Caki2 (cell line): Measurements from ENCODE around the gene CSTF1. TPM values are rescaled to one million over a fixed set of nuclear protein-coding genes. Genes with fewer than 3 reads are reported as not detected.
"Not testable (repeated sequence)": the region's sequence is repeated elsewhere in the genome, so short reads cannot be mapped to it uniquely, and the experiment has no call there.

Source experiments
- DNase-seq: peaks from one replicate; pipeline ENCODE4 v3.0.0-alpha.2; 2015; ENCODE audit warnings: low read depth
- in situ Hi-C: cut with HindIII; loops from 2 replicates; pipeline ENCODE4 v1.10.0; 2016; ENCODE audit warnings: low sequenced_read_pairs, low pct_unique_long_range_greater_than_20kb, mixed read lengths
- total RNA-seq: library from RNA; depleted of rRNA; stranded (reverse); fragments of >200 nt; shearing (Covaris generic); gene quantifications from 2 replicates; pipeline ENCODE4 v1.2.3, GENCODE V29; 2014; ENCODE audit warnings: low replicate concordance

The CSTF1 gene
- total RNA-seq, 1 experiment from 2014 or later, result 61.1 TPM

DNA sequence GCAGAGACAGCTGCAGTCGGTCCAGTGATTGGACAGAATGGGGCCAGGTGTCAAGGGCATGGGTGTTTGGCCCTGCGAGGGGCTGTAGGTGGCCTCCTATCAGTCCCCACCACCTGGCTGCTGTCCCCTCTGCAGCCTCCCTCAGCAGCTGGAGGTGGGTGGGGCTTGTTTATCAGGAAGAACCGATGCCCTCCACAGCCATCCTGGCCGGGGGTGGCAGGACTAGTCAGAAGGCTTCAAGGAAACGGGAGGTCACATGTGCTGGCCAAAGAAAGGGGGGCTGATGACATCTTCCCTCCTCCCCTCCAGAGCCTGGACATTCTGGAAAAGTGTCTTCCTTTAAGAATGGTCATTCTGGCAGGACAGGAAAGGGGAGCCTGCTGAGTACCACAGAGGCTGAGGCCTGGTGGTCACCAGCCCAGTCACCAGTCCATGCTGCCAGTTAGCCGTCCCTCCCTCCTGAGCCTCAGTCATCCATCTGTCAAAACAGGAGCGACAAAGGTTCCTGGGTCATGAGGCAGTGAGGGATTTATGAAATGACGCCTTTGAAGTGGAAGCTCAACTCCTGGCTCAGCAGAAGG, 29.5 kb upstream of the CSTF1 start:
- DNase-seq, result no peak
- in situ Hi-C loops, result no loop called here

DNA sequence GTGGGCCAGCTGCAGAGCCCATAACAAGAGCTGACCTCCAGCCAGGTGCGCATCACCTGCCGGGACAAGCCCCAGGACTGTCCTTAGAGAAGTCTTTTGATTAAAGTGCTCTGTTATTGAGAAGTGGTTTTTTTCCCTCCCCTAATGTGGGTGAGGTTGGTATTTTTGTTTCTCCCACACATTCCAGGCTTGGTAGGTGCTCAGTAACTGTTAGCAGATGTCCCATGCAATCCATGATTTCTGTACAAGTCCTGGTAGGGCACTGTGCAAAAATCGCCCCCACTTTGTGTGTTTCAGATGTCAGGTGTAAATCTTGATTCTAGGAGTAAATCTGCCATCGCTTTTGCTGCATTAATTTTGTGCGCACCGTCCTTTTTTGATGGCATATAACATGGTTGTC, 29.0 kb upstream of the CSTF1 start:
- in situ Hi-C loops, result no loop called here

DNA sequence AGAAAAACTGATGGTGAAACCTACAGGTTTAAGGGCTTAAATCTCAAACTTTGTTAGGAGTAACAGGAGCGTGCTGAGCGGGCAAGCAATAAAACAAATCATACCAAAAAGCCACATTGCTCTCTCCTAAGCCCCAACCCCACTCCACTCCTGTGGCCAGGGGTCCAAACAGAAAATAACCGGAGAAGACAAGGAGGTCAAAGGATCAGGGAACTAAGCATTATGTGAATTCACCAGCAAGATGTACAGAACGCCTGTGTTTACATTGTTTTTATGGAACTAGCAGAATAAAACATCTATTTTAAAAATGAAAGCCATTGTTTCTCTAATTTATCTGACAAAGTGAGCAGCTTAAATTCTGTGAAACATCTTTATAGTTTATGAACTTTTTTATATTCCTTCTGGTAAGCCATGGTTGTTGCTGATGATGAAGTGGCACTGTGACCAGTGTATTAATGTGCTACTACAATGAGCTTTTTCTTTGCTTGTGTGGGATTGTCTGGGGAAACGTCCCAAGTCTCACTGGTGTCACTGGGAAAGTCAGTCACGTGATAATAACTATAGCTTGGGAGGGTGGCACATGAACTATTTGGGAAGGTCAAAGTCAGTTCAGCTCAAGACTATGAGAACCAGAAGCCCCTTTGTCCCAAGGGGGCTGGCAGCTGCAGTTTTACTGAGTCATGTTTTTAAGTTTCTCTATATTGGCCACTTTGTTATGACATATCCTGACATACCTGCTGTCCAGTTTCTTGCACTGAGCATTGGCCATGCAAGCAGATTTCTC, 23.9 kb upstream of the CSTF1 start:
- in situ Hi-C loops, result no loop called here
- DNase-seq, result no peak

More for the DNA sequence above, 29.0 kb upstream of the CSTF1 start:
- DNase-seq, result no peak

DNA sequence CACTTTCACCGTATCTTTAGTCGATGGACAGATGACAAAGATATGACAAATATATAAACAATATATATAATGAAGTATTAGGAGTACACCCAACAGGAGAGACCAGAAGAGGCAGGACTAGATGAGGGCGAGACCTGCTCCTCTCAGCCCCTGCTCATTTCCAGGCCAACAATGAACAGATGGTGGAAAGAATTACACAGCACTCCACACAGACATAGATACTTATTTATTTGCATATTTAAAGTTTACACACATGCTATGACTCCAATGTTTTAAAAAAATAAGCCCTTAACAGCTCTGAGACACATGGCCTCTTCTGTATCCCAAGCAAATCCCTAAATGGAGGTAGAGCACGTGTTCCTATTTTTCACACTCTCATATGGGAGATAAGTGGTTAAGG, 23.3 kb upstream of the CSTF1 start:
- no peak for DNase-seq
- in situ Hi-C loops, result no loop called here

DNA sequence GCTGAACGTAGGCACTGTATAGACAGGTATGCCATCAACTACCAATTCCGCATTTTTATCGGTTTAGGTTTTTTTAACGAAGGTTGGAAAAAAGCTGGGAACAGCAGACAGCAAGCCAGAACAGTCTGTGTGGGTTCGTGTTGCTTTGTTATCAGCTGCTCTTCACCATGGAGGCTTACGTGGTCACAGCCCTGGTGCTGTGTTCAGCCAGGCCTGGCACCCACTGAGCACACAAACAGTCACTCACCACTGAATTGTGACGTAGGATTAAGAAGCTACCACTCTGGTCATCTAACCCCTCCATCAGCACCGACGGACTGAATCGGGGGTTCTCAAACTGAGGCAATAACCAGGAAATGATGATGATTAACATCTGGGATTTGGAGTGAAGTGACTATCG, 20.5 kb upstream of the CSTF1 start:
- in situ Hi-C loops, result no loop called here
- no peak for DNase-seq

DNA sequence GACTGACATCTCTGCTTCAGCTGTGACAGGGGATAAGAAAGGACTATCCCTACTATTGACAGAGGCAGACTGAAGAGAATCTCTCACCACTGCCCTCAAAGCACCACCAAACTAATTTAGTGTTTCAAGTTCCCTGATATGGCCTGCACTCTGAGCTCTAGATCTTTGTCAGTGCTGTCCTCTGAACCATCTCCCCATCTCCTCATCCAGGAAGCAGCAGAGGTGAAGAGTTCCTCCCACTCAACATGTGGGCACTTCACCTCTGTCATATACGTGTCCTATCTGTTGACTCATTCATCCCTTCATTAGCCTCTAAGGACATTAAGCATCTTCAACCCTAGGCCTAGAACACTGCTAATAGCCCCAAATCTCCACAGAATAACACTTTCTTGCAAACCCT, 19.6 kb upstream of the CSTF1 start:
- DNase-seq, result no peak
- in situ Hi-C loops, result no loop called here

DNA sequence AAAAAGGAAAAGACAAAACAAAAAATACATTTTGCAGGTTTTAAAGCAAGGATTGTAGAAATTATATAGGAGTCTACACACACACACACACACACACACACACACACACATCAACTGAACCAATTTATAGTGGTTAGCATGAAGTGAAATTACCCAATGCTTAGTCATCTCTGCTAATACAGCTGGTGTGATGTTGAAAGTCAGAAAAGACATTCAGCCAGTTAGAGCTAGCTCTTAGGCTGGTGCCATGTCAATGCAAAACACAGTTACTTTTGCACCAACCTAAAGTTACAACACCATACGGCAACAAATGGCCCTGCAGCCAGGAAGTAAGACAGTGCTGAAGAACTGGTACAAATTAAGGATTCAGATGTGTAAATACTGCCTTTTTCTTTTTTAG, 18.5 kb upstream of the CSTF1 start:
- in situ Hi-C loops, result no loop called here
- DNase-seq, result peak; percentile 35

DNA sequence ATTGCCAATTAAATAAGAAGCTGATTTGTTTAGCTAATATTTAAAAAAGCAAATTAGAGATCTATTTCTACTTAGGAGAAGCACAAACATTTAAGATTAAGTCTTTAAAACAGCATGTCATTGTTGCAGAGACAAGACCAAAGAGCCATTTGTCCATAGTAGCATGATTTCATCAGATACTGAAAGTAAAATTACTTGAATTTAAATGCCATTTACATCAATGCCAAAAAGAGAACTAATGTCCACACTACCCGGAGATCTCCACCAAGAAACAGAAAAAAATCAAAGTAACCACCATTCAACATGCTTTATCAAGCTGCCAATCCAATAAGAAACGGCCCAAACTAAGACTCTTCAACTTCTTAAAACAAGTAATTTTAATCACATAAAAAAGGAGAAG, 16.1 kb upstream of the CSTF1 start:
- DNase-seq, result no peak
- in situ Hi-C loops, result no loop called here

DNA sequence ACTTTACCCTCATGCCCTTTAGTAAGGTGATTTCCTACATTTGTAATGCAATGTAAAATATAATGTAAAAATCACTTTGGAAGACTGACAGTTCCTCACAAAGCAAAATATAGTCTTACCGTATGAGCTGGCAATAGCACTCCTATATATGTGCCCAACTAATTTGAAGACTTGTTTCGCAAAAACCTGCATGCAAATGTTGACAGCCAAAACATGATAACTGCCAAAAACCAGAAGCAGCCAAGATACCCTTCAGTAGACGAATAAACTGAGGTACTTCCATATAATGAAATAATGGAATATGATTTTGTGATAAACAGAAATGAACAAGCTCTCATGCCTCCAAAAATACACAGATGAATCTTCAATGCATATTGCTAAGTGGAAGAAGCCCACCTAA, 14.1 kb upstream of the CSTF1 start:
- in situ Hi-C loops, result no loop called here

DNA sequence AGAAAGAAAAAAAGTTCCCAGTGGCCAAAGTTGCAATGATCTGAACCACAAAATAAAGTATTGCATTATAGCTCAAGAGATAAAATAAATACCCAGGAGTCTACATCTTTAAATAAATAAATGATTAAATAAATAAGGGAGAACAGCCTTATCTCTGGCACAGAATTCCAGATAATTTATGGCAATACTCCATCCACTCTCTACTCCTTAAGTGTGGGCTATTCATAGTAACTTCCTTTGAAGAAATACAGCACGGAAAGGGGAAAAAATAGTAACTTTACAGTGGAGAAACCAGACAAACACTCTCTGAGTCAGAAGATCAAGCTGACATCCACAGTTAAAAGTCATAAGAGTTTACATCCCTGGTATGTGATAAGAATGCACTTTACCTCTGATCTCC, 12.1 kb upstream of the CSTF1 start:
- DNase-seq, result no peak
- in situ Hi-C loops, result no loop called here

More for the DNA sequence above, 14.1 kb upstream of the CSTF1 start:
- no peak for DNase-seq

DNA sequence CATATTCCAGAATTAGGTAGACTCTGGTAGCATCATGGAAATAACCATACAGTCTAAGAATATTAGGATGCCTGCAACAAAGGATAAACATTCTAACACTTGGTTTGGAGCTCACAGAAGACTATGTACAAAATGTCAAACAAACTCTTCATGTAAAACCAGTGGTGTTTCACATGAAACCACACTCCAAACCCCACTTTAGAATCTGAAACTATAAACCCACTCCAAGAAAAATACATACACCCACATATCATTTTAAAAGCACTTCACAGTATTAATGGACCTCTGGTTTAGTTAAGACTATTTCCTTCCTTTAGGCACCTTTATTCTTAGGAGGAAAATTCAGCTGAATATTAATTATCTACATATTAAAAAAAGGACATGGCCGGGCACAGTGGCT, 10.9 kb upstream of the CSTF1 start:
- in situ Hi-C loops, result no loop called here
- no peak for DNase-seq

DNA sequence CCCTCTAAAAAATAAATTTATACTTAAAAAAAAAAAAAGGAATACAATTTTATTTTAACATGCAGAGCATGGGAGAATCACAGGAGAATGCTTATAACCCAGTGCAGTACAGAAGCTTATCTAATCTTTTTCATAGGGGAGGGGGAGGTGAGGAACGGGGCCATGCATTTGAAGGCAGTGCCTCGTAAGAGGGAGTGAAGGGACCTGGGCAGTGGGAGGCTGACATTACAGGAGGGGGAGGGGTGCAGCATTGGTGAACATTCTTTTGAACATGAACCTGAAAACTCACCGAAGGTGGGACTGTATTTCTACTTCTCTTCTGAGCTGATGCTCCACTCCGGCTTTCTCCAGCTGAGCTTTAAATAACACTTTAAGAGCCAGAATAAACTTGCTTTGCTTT, 9.7 kb upstream of the CSTF1 start:
- DNase-seq, result no peak
- in situ Hi-C loops, result no loop called here

DNA sequence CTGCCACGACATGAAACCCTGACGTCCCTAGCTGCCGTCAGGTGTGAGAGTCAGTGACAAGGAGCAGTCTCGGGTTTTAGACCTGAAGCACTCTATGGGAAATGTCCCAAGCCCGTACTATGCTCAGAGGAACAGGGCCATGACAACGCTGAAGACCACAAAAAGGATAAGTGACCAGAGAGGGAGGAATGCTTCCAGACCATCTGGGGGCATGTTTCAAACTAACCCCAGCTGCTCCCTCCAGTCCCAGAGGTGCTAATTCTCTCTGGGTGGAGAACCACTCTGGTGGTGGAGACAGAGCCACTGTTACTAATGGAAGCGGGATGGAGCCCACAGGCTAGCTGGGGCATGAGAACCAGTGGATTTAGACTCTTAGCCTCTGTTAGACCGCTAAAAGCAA, 9.1 kb upstream of the CSTF1 start:
- in situ Hi-C loops, result no loop called here
- no peak for DNase-seq

DNA sequence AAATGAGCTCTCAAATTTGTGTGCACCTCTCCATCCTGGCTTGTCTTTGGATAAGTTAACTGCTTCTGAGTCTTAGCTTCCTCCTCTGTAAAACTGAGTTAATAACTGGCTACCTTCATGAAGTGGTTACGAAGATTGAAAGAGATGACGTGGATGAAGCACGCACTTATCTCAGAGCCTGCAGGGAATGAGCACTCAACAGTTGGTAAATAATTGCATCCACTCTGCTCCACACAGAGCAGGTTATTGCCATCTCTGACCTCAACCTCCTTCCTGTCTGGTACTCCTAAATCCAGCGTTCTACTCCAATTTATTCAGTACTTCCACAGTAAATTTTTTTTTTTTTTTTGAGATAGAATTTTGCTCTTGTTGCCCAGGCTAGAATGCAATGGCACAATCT, 7.3 kb upstream of the CSTF1 start:
- DNase-seq, result no peak
- in situ Hi-C loops, result no loop called here

DNA sequence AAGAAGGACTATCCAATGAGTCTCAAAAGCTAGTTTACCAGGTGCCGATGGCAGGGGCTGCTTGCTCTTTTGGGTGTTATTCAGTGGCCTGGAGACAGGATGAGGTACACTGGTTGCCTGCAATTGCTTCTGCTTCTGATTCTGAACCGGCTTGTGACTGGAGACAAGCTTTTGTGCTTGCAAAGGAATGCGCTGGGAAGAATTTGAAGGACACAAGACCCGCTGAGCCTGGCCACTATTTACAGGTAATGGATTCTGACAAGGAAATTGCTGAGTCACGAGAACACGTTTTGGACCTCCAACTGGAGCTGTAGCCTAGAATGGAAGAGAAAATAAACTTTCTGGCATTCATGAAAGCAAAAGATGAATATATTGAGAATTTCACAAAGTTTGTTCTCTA, 6.2 kb upstream of the CSTF1 start:
- in situ Hi-C loops, result no loop called here
- no peak for DNase-seq

DNA sequence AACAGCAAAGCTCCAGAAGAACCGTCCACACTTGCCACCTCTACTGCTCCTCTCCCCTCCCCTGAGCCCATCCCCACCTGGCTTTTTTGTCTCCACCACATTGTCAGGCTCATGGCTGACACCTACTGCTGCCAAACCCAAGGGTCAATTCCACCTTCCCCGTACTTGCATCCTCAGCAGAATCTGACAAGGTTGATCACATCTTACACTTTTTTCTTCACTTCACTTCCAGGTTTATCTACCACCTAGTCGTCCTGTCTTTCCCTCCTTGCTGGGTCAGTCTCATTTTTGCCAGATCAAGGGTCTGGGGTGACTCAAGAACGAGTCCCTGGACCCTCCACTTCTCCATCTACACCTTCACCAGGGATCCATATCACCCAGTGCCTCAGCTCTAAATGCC, 3.6 kb upstream of the CSTF1 start:
- DNase-seq, result no peak
- in situ Hi-C loops, result no loop called here

DNA sequence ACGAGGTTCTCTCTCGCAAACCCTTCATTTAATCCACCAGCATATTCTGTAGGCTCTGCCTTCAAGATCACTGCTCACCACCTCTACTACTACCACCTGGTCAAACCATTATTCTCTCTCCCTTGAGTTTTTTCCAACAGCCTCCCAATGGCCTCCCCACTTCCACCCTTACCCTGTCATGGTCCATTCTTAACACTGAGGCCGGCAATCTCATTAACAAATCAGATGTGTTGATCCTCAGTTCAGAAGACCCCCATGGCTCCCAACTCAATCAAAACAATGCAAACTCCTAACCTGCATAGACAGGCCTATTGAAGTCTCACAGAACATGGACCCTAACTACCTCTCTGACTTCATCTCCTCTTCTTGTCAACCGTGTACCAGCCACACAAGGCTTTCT, 2.6 kb upstream of the CSTF1 start:
- DNase-seq, result no peak
- in situ Hi-C loops, result no loop called here

DNA sequence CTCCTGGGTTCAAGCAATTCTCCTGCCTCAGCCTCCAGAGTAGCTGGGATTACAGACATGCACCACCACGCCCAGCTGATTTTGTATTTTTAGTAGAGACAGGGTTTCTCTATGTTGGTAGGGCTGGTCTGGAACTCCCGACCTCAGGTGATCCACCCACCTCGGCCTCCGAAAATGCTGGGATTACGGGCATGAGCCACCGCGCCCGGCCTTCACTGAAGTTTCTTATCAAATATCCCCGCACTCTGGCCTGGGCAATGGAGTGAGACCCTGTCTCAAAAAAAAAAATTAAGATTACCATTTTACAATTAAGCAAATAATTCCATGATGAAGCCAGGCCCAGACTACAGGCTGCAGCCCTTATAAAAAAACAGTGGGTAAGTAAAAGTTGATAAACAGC, 2.0 kb upstream of the CSTF1 start:
- in situ Hi-C loops, DNase-seq: not testable (repeated sequence)

DNA sequence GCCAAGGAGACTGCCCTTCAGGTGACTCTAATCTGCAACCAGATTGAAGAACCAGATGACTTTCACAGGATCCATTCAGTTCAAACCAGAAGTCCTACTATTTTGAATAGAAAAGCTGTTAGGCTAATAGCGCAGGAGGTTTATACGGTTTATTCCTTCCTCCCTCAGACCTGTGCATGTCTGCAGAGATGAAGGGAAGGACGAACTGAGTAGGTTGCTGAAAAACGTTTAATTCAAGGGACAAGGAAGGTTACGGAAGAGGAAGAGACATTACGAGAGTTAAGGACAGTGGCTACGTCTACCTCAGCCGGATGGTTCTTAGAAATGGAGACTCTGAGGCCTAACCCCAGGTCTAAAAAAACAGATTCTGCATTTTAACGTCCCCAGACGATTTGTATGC, 1.4 kb upstream of the CSTF1 start:
- in situ Hi-C loops, result no loop called here

DNA sequence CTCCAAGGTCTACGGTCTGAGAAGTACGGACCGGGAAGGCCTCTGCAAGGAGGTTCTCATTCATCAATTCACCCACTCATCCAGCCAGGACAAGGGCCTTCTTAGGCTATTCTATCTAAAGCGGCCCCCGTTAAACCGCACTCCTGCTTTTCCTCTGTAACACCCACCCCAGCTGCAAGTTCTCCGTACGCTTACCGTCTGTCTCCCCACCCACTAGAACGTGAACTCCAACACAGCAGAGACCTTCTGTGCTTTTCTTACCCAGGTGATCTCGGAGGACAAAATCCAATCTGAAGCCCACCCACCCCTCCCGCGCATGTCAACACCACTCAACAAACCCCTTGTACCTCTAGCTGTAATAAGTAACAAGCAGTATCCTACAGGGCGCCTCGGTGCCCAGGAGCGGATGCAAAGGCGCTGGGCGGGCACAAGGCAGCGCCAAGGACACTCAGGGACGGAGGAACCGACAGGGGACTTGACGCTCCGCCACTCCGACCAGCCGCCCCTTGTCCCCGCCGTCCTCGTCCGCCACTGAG, 781 bp upstream of the CSTF1 start:
- no peak for DNase-seq
- in situ Hi-C loops, result no loop called here

More for the DNA sequence above, 1.4 kb upstream of the CSTF1 start:
- no peak for DNase-seq
